NT2/D1 (cell line): ENCODE data around the gene OSBPL9.

Experiments used
- SUZ12 ChIP-seq: IDR thresholded peaks from 2 replicates; pipeline ENCODE4 v1.6.1; 2011; ENCODE audit not compliant: insufficient read length, insufficient read depth; ENCODE audit errors: extremely low read depth
- ZNF274 ChIP-seq: IDR thresholded peaks from 2 replicates; pipeline ENCODE4 v1.6.1; 2011; ENCODE audit warnings: mild to moderate bottlenecking, low read depth, low read length

- TF ChIP-seq SUZ12 (no peak), ZNF274 (no peak)
Measured at GRCh38 chr1:51622455-51622913, 5.6 kb downstream of the OSBPL9 start.
